Transverse colon (tissue), 4 donors: ENCODE data around the gene LYPD4.

ENCODE experiments used
- CTCF ChIP-seq, 5 experiments: fragments of 200-600 bp in 3 of 5; fragments of 450-650 bp in 2 of 5; sonication (generic) in 3 of 5; IDR thresholded peaks; 1 replicate in 2 of 5; 2 replicates in 3 of 5; pipeline ENCODE4 v1.5.1; 2016 to 2017; ENCODE audit warnings: antibody characterized with exemption in 5 of 5, inconsistent platforms in 3 of 5, mild to moderate bottlenecking in 2 of 5, moderate library complexity in 1 of 5
- EP300 ChIP-seq: sonication (generic); formaldehyde crosslinking; IDR thresholded peaks from one replicate; pipeline ENCODE4 v1.6.1; 2017; ENCODE audit warnings: antibody characterized with exemption, low read depth
- POLR2A ChIP-seq: fragments of 450-650 bp; IDR thresholded peaks from one replicate; pipeline ENCODE4 v1.6.1; 2016; ENCODE audit warnings: antibody characterized with exemption, mild to moderate bottlenecking, moderate library complexity
- POLR2AphosphoS5 ChIP-seq, 3 donors: sonication (generic); formaldehyde crosslinking; IDR thresholded peaks; one replicate each; pipeline ENCODE4 v1.6.1; 2016; ENCODE audit warnings: antibody characterized with exemption in 3 of 3

DNA sequence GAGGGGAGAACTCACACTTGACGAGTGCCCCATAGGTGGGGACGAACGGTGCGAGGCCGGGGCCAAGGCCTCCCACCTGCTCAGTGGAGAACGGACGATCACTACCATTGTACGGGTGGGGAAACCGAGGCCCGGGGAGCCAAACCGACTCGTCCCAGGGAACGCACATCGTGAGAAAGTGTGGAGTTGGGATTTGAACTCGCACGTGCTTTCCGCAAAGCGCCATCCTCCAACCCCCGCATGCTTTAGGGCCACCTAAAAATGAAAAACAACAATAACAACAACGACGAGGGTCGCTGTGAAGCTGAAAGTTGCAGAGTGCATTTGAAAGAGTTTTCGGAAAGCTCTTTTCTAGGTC lies 39.0 kb upstream of the LYPD4 start:
- no peak for TF ChIP-seq EP300
- no peak for TF ChIP-seq CTCF (IDR thresholded peaks at IDR 0.05)
- TF ChIP-seq POLR2AphosphoS5 (IDR thresholded peaks at IDR 0.05) = no peak
- TF ChIP-seq POLR2A = no peak
